Activated CD8-positive, alpha-beta T cell treated with anti-CD3 and anti-CD28 coated beads, Interleukin-2, amount 10 ng/mL, durations not matched to agents 7 days and 5 days (primary cell): ENCODE data around the gene EAF1. TPM values are rescaled to one million over a fixed set of nuclear protein-coding genes. Genes with fewer than 3 reads are reported as not detected.

Source experiments
- ATAC-seq: fragments of 150-1000 bp; cut with Tn5 transposase; one replicate; pipeline ENCODE4 v1.10.0; 2021; ENCODE audit warnings: moderate library complexity
- CTCF ChIA-PET: fragments of 350-600 bp; sonication (Branson Sonifier 250); formaldehyde crosslinking; loops from one replicate; lab custom pipeline; 2021; ENCODE audit warnings: antibody characterized with exemption; lab: Charles Lee
- POLR2A ChIA-PET: fragments of 350-600 bp; sonication (Branson Sonifier 250); formaldehyde crosslinking; loops from one replicate; lab custom pipeline; 2021; ENCODE audit warnings: antibody characterized with exemption; lab: Charles Lee
- DNase-seq: peaks from one replicate; pipeline ENCODE4 v3.0.0-alpha.2; 2020
- H3K27ac Mint-ChIP-seq: one replicate; pipeline ENCODE4 v1.8.0; 2021; ENCODE audit warnings: mild to moderate bottlenecking, mixed read lengths
- H3K27me3 Mint-ChIP-seq: one replicate; pipeline ENCODE4 v1.8.0; 2021; ENCODE audit warnings: low read depth, mixed read lengths
- H3K36me3 Mint-ChIP-seq: one replicate; pipeline ENCODE4 v1.8.0; 2021; ENCODE audit warnings: low read depth, mixed read lengths
- H3K4me1 Mint-ChIP-seq: one replicate; pipeline ENCODE4 v1.8.0; 2021; ENCODE audit warnings: low read depth, mixed read lengths
- H3K4me3 Mint-ChIP-seq: one replicate; pipeline ENCODE4 v1.8.0; 2021; ENCODE audit warnings: mild to moderate bottlenecking, mixed read lengths
- H3K9me3 Mint-ChIP-seq: one replicate; pipeline ENCODE4 v1.8.0; 2022; ENCODE audit warnings: mixed read lengths; ENCODE audit not compliant: insufficient read depth
- total RNA-seq, 2 experiments: library from RNA; stranded (reverse); gene quantifications; one replicate each; pipeline ENCODE4 v1.2.3, GENCODE V29; 2021

EAF1 gene
- total RNA-seq, 2 experiments from 2014 or later = 31.3 to 31.5 TPM

DNA sequence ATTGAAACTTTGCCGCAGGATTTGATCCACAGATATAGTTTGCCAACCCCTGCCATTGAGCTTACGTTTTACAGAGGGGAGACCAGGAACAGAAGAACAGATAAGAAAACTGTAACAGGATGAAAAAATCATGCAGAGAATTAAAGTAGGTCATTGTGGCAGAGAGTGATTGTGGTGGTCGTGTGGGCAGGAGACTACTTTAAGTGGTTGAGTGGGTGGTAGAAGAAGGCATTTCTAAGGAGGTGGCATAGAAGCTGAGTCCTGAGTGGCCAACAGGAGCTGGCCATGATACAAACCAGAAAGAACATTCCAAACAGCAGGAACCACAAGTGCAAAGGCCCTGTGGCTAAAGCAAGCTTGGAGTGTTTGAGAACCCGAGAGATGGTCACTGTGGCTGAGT is 59.6 kb downstream of the EAF1 start:
- H3K27ac Mint-ChIP-seq = no peak overlapping the region
- ChIA-PET CTCF (no interaction called here), POLR2A (interaction anchor here (0.6 kb wide), 1 partner anchor 328 kb away, joined by 3 read pairs; no protein-coding TSS in a partner anchor)
- ATAC-seq (no peak), DNase-seq (no peak)
- H3K4me3 Mint-ChIP-seq = no peak overlapping the region
- no peaks in the 10 kb centered on the region for H3K9me3 Mint-ChIP-seq
- peaks cover 15% of the 10 kb centered on the region for H3K27me3 Mint-ChIP-seq
- peaks cover 6% of the 10 kb centered on the region for H3K4me1 Mint-ChIP-seq
- H3K36me3 Mint-ChIP-seq = peaks cover 4% of the 10 kb centered on the region

DNA sequence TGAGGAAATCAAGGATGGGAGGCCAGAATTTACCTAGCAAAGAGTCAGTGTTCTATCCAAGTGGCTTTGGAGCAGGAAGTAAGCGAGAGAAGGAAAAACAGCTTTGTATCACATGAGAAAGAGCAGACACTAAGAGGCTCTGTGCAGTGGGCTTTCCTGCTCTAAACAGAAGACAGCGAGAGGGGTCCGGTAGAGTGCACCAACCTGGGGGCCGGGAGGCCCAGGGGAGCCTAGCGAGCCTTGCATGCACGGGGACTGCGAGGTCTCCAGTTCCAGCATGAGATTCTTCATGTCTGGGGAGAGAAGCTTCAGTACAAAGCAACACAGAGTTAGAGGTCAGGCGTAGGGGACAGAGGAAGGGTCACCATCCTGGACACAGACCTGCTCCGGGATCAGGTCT is 60.6 kb downstream of the EAF1 start:
- CTCF ChIA-PET = no interaction called here
- Mint-ChIP-seq H3K27ac (no peak overlapping the region), H3K4me3 (no peak overlapping the region)

DNA sequence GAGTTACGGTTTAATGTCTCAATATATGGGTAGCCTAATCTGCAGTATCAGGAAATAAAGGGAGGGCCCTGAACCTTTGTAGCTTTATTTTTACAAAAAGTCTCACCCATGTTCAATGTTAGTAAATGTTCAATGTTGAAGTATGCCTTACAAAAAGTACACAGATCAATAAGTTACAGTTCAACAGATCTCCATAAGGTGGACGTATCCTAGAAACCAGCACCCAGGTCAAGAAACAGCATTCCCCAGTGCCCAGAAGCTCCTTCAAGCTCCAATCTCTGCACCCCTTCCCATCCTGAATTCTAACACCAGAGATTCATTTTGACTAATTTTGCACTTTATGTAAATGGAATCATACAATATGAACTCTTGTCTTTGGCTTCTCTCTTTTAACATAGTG is 62.8 kb downstream of the EAF1 start:
- ChIA-PET CTCF (no interaction called here), POLR2A (no interaction called here)
- ATAC-seq (no peak), DNase-seq (no peak)
- Mint-ChIP-seq H3K27me3 (no peaks in the 10 kb centered on the region), H3K9me3 (no peaks in the 10 kb centered on the region), H3K4me3 (no peak overlapping the region), H3K36me3 (peaks cover 4% of the 10 kb centered on the region), H3K27ac (no peak overlapping the region), H3K4me1 (peaks cover 11% of the 10 kb centered on the region)

More for the DNA sequence above, 60.6 kb downstream of the EAF1 start:
- Mint-ChIP-seq H3K27me3 (peaks cover 11% of the 10 kb centered on the region), H3K36me3 (peaks cover 4% of the 10 kb centered on the region), H3K4me1 (peaks cover 6% of the 10 kb centered on the region), H3K9me3 (no peaks in the 10 kb centered on the region)
- DNase-seq (no peak), ATAC-seq (no peak)
- POLR2A ChIA-PET = no interaction called here

DNA sequence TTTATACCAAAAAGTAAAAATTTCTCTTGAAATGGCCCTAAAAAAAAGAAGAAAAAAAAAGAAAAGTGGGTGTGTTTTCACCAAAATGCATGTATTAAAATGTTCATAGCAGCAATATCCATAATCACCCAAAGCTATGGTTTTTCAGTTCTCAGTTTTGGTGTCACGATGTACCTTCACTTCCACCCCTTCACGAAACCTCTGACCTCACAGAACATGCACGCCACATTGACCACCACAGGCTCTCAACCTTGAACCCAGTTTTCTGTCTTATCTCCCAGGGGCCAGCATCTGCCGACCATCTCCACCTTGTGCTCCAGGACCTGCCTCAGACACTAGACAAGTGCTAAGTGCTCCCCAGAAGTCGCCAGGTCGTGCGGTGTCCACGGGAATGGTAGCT is 63.7 kb downstream of the EAF1 start:
- no peaks in the 10 kb centered on the region for H3K9me3 Mint-ChIP-seq
- H3K36me3 Mint-ChIP-seq = peaks cover 4% of the 10 kb centered on the region

More for the DNA sequence above, 63.7 kb downstream of the EAF1 start:
- ChIA-PET POLR2A (no interaction called here), CTCF (no interaction called here)
- no peak for DNase-seq
- Mint-ChIP-seq H3K27me3 (no peaks in the 10 kb centered on the region), H3K4me3 (no peak overlapping the region), H3K27ac (no peak overlapping the region), H3K4me1 (peaks cover 11% of the 10 kb centered on the region)
- no peak for ATAC-seq

Other genes with a start within 250 kb of the EAF1 start
- 10 to 100 TPM; 28.3 to 29.5 TPM for gene CAPN7, start 221.4 kb upstream of the EAF1 start, total RNA-seq
- 10 to 100 TPM; 12.6 to 15.0 TPM for gene SH3BP5, start 95.0 kb upstream of the EAF1 start, total RNA-seq
- 10 to 100 TPM; 18.2 to 20.6 TPM for gene METTL6, start 54 bp upstream of the EAF1 start, total RNA-seq
- gene COLQ, start 94.1 kb downstream of the EAF1 start, total RNA-seq = 1 to 10 TPM; 5.3 to 6.0 TPM
- gene HACL1, start 174.0 kb downstream of the EAF1 start, total RNA-seq = 10 to 100 TPM; 23.9 to 24.9 TPM
- gene BTD, start 174.1 kb downstream of the EAF1 start, total RNA-seq = 1 to 10 TPM; 7.1 to 7.5 TPM